NCI-H524 (cell line): Measurements from ENCODE around the gene HAUS3.
"Not testable (repeated sequence)": the region's sequence is repeated elsewhere in the genome, so short reads cannot be mapped to it uniquely, and the experiment has no call there.

Experiments
- DNase-seq, 2 experiments: peaks; one replicate each; lab custom pipeline; 2025; lab: John Stamatoyannopoulos, UW

Gene HAUS3

DNA sequence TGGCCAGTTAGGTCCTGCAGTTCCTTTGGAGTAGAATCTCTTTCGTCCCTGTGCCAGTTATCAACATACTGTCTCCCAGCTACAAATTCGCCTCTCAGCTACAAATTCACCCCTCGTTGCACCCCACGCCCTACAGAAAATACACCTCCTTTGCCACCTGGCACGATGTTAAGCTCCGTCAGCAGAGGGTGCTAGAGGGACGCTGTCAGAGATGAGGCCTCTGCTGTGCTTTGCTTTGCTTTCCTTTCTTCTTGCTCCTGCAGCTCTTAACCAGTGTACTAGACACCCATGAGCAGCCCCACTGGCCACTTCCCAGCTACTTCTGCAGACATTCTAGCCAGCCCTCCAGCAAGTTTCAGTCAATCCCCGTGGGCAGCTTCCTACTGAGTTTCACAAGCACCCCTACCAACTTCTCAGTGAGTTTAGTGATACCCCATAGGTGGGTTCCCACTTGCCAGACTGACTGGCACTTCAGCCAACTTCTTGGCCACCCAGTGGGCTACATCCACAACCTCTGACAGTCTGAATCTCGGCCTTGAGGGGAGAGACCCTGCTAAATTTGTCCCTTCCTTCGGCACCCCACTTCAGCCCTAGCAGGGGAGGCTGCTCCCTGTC is 21.8 kb downstream of the HAUS3 start:
- peak; percentile 21 to 77 for DNase-seq

DNA sequence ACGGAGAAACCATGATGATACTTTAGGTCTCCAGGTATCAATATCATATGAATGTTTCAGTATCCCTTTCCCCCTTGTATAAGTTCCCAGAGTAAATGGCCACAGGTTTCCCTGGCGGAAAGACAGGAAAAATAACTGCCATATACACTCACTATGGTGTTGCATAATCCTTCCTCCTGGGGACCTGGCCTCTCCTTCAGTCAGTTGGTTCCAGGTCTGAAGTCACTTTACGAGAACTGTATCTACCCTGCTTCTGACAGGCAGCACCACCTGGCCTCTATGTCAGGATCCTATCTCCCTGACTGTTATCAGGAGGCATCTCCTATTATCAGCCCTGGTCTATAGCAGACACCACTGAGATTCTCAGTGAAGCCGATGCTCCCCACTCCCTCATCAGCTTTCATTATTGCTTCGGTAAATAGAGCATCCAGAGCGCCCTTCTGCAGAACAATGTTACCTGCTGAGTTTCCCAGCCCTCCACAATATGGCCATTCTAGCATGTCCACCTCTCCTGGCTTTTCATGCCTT is 22.6 kb downstream of the HAUS3 start:
- DNase-seq = no peak

DNA sequence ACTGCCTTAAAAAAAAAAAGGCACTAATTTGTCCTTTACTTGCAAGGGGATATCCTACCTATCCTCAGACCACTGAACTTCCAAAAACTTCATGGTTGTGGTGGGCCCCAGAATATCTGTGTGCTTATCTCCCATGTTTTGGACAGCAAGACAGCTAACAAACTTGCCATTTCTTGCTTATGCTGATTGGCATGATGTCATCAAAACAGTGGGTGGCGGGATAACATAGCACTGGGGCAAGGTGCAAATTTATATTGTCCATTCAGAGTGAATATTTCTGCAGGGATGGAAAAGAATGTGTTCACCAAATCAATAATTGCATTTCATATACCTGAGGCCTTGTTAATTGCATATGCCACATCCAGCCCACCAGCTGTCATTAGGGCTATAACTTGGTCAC is 23.5 kb downstream of the HAUS3 start:
- DNase-seq = no peak

GRCh38 chr4:2217726-2218125 is 24.2 kb downstream of the HAUS3 start:
- DNase-seq = no peak

GRCh38 chr4:2212831-2213230 is 29.1 kb downstream of the HAUS3 start:
- DNase-seq = no peak

GRCh38 chr4:2202789-2203188 is 39.1 kb downstream of the HAUS3 start:
- DNase-seq = not testable (repeated sequence)

DNA sequence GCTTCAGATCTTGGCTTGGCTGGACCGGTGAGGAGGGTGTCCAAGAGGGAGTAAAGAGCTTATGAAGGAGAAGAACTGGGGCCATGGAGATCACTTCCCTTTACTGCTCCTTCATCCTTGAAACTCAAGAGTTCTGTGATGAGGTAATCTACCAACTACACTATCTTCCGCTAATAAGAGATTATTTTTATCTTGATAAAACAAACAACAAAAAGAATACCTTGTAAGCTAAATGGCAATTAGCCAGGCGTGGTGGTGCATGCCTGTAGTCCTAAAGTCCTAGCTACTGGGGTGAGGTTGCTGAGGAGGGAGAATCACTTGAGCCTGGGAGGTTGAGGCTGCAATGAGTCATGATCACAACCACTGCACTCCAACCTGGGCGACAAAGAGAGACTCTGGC is 47.4 kb downstream of the HAUS3 start:
- DNase-seq = no peak

GRCh38 chr4:2193326-2193725 is 48.6 kb downstream of the HAUS3 start:
- DNase-seq = no peak

- no peak for DNase-seq
Observed at GRCh38 chr4:2186865-2187172, 55.1 kb downstream of the HAUS3 start.

DNA sequence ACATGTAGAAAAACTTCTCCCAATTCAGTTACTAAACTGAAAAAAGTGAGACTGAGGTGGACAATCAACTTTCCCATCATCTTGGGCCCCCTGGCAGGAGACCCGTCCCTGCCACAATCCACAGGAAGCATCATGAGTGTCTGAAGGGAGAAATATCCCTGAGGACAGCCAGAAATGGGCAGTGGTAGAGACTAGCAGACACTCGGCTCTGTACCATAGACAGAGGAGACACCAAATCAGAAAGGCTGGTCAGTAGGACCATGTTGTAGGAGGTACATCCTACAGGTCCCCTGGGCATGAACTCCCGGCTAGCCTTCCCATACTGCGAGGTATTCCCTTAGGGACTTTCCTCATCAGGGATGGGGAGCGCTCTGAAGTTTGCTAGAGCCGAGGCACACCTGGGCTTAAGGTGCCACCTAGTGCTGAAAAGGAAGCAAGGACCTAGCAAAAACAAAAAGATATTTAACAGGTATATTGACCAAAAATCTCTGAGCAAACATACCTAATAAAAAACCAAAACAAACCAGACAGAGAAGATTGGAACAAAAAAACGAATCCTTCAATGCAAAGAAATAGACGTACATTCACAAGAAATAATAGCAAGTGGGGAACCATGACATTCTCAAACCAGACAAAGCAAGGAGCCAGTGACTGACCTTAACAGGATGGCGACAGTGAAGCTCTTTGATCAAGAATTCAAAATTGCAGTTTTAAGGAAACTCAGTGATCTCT is 55.6 kb downstream of the HAUS3 start:
- peak in 1 of 2 experiments; percentile 51 for DNase-seq

DNA sequence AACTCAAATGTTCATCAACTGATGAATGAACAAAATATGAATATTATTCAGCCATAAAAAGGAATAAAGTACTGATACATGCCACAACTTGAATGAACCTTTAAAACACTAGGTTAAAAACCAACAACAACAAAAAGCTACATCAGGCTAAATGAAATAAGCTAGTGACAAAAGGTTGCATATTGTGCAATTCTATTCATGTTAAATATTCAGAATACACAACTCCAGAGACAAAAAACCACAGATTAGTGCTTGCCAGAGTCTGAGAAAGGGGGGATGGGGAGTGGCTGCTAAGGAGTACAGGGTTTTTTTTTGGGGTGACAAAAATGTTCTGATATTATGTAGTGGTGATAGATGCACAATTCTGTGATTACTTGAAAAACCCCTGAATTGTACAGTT is 58.5 kb downstream of the HAUS3 start:
- no peak for DNase-seq

GRCh38 chr4:2182994-2183393 is 58.9 kb downstream of the HAUS3 start:
- no peak for DNase-seq

GRCh38 chr4:2180410-2180809 is 61.5 kb downstream of the HAUS3 start:
- no peak for DNase-seq

DNA sequence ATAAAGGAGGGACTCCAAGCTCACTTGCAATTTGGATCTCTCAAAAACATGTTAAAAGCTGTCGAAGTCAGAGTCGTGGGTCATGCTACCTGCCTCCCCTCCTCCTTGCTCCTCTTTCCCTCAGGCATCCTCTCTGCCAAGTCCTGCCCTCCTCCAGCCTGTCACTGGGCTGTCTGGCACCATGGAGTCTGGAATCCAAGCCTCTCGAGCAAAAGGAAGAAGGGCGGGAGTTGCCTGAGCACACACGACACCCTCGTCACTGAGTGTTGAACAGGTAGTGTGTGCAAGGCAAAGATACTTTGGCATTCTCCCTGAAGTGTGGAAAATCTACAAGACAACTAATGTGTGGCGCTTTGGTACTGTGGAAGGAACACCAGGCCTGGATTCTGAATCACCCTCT is 62.2 kb downstream of the HAUS3 start:
- no peak for DNase-seq

DNA sequence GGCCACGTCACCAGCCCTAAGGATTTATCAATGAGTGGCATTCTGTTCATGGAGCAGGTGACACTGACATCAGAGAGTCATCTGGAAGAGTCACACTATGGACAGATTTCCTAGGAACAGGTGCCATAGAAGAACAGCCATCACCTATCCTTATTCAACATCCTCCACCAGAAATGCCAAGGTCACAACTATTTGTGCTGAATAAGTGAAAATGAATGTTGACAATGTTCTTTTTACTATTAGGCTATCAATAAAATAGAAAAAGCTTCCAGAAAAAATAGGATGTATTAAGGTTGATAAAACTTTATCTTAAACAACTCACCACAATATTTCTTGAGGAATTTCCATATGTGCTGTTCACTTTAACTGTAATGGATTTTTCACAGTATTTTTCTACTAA is 62.9 kb downstream of the HAUS3 start:
- DNase-seq = no peak
